ENCODE measurements around the gene AP3S1. TPM values are rescaled to one million over a fixed set of nuclear protein-coding genes. Genes with fewer than 3 reads are reported as not detected.

The AP3S1 gene
- polyA plus RNA-seq, 3 donors, result 30.2 to 86.1 (median 84.8) TPM

- Mint-ChIP-seq H3K9me3 (no peaks in the 10 kb centered on the region), H3K4me3 (no peak overlapping the region), H3K4me1 (peaks cover 4% of the 10 kb centered on the region), H3K27ac (no peak overlapping the region), H3K27me3 (ENCODE audit: low read depth in 3 of 3) (no peaks in the 10 kb centered on the region), H3K36me3 (peaks cover 15 to 40% of the 10 kb centered on the region in 2 donors)
- Histone ChIP-seq H3K27ac (ENCODE audit: low read depth in 1 of 2, low read length in 2 of 2) (no peak overlapping the region), H4K20me1 (ENCODE audit: insufficient read depth, low read length) (no peaks in the 10 kb centered on the region), H3K27me3 (ENCODE audit: control insufficient read depth in 2 of 2, insufficient read depth in 2 of 2, low read length in 2 of 2) (no peaks in the 10 kb centered on the region), H2AFZ (ENCODE audit: insufficient read depth, low read depth, low read length, poor library complexity, severe bottlenecking) (no peak overlapping the region), H3K36me3 (replicated peaks in 1 of 2; ENCODE audit: control insufficient read depth in 1 of 2, insufficient read depth in 2 of 2, low read length in 2 of 2) (peaks cover 4 to 13% of the 10 kb centered on the region in 2 donors), H3K79me2 (ENCODE audit: insufficient read depth, low read length) (no peaks in the 10 kb centered on the region), H3K4me2 (replicated peaks; ENCODE audit: extremely low read depth, low read length, poor library complexity, severe bottlenecking) (no peak overlapping the region), H3K4me3 (replicated peaks in 1 of 3; ENCODE audit: low read depth in 2 of 3, low read length in 3 of 3) (no peak overlapping the region), H3K4me1 (ENCODE audit: control insufficient read depth in 1 of 2, insufficient read depth in 2 of 2, low read length in 2 of 2) (no peaks in the 10 kb centered on the region), H3K9ac (ENCODE audit: insufficient read depth, low read length, poor library complexity, severe bottlenecking) (no peak overlapping the region), H3K9me3 (replicated peaks in 1 of 2; ENCODE audit: control insufficient read depth in 1 of 2, insufficient read depth in 1 of 2, low read length in 2 of 2) (no peaks in the 10 kb centered on the region)
- no CpG with 5 or more reads among the region's 1 CpG for WGBS (ENCODE audit: insufficient coverage)
- DNase-seq, result no peak
- intact Hi-C loops (cut with micrococcal nuclease), result no loop called here
- no peak for TF ChIP-seq CTCF (IDR thresholded peaks at IDR 0.05)
Measured at GRCh38 chr5:115888027-115888426, 46.3 kb downstream of the AP3S1 start.

GRCh38 chr5:115892021-115892420, 50.3 kb downstream of the AP3S1 start:
- peaks cover 19 to 26% of the 10 kb centered on the region in 2 donors for H3K36me3 Mint-ChIP-seq

More at GRCh38 chr5:115892021-115892420, 50.3 kb downstream of the AP3S1 start:
- intact Hi-C loops (cut with micrococcal nuclease), result no loop called here
- Histone ChIP-seq H3K9me3 (replicated peaks in 1 of 2; ENCODE audit: control insufficient read depth in 1 of 2, insufficient read depth in 1 of 2, low read length in 2 of 2) (no peaks in the 10 kb centered on the region), H3K4me2 (replicated peaks; ENCODE audit: extremely low read depth, low read length, poor library complexity, severe bottlenecking) (no peak overlapping the region), H3K79me2 (ENCODE audit: insufficient read depth, low read length) (no peaks in the 10 kb centered on the region), H4K20me1 (ENCODE audit: insufficient read depth, low read length) (no peaks in the 10 kb centered on the region), H3K27me3 (ENCODE audit: control insufficient read depth in 2 of 2, insufficient read depth in 2 of 2, low read length in 2 of 2) (no peaks in the 10 kb centered on the region), H3K27ac (ENCODE audit: low read depth in 1 of 2, low read length in 2 of 2) (no peak overlapping the region), H2AFZ (ENCODE audit: insufficient read depth, low read depth, low read length, poor library complexity, severe bottlenecking) (no peak overlapping the region), H3K9ac (ENCODE audit: insufficient read depth, low read length, poor library complexity, severe bottlenecking) (no peak overlapping the region), H3K4me3 (replicated peaks in 1 of 3; ENCODE audit: low read depth in 2 of 3, low read length in 3 of 3) (no peak overlapping the region), H3K4me1 (ENCODE audit: control insufficient read depth in 1 of 2, insufficient read depth in 2 of 2, low read length in 2 of 2) (no peaks in the 10 kb centered on the region), H3K36me3 (replicated peaks in 1 of 2; ENCODE audit: control insufficient read depth in 1 of 2, insufficient read depth in 2 of 2, low read length in 2 of 2) (peaks cover 0 to 7% of the 10 kb centered on the region in 2 donors)
- no peak overlapping the region for H3K4me3 Mint-ChIP-seq
- no peak for TF ChIP-seq CTCF (IDR thresholded peaks at IDR 0.05)
- no peak for DNase-seq
- no peaks in the 10 kb centered on the region for H3K27me3 Mint-ChIP-seq (ENCODE audit: low read depth in 3 of 3)
- peaks cover 4% of the 10 kb centered on the region for H3K4me1 Mint-ChIP-seq
- no CpG with 5 or more reads among the region's 1 CpG for WGBS (ENCODE audit: insufficient coverage)
- H3K9me3 Mint-ChIP-seq, result no peaks in the 10 kb centered on the region
- H3K27ac Mint-ChIP-seq, result no peak overlapping the region

Measured in CD14-positive monocyte (primary cell).